Measurements from ENCODE around the gene CHIA.

Gene CHIA

DNA sequence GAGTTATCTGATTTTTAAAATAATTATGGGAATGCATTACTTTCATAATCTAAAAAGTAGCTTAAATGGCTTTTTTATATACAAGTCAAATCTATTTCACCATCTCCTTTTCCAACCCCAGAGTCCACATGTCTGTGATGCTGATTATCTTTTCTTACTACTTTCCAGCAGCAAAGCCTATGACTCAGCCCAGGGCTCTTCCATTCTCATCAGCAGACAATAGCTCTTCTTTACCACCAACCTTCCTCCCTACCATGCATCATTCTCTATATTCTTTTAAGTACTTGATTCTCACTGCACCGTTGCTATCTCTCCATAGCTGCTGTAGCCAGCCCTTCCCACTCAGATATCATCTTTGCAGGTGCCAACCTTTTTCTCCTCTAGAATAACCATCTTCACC lies 75.6 kb downstream of the CHIA start:
- no peak for DNase-seq (ENCODE audit: low spot score)

- no peak for DNase-seq (ENCODE audit: low spot score)
These were observed 78.5 kb downstream of the CHIA start for GRCh38 chr1:111369177-111369576.

DNA sequence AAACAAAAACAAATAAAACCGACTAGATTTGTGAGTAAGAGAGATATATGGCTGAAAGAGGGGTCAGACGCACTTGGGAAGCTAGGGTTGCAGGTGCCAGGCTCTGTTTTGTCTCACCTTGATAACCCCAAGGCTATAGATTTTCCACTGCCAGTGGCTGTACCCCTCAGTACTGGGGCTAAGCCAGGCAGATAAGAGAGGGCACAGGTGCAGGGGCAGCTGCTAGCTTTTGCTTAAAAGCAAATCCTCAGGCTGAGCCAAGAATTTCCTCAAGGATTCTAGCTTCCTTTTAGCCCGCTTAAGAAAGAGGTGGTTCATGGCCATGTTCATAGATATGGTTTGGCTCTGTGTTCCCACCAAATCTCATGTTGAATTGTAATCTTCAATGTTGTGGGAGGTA lies 79.0 kb downstream of the CHIA start:
- DNase-seq (ENCODE audit: low spot score) = no peak

Measured in pons (tissue), 1 donor.